ENCODE results near the gene CCNT2.
"Not testable (repeated sequence)": the region's sequence is repeated elsewhere in the genome, so short reads cannot be mapped to it uniquely, and the experiment has no call there.

The CCNT2 gene

DNA sequence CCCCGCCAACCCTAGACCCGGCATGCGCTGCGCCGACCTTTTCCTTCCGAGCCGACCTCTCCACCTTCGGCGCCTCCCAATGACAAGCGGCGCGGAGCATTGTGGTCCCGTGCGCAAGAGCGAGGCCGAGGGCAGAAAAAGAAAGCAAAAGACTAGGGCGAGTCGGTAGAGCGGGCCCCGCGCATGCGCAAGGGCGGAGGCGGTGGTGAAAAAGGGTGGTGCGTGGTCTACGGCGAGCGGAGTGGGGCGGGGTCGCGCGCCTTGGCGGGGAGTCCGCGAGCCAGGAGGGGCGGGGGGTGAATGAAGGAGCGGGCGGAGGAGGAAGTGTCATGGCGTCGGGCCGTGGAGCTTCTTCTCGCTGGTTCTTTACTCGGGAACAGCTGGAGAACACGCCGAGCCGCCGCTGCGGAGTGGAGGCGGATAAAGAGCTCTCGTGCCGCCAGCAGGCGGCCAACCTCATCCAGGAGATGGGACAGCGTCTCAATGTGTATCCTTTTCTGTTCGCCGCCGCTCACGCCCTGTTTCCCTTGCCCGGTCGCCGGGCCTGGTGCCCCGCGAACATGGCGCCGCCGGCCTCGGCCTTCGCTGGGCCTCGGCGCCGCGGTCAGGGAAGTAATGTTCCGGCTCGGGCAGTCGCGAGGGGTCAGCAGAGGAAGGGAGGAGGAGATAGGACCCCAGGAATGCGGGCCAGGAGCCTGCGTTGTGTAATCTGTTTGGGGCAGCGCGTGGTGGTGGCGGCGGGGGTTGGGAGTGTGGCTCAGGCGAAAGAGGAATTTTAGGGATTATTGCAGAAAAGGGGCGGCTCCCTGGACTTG lies at the start of gene CCNT2:
TSS of gene CCNT2 (plus strand) at position 297 of the 815 bp plus-strand sequence. CDS start at position 330, 33 bp downstream.
- DNase-seq, result peak; percentile 99

DNA sequence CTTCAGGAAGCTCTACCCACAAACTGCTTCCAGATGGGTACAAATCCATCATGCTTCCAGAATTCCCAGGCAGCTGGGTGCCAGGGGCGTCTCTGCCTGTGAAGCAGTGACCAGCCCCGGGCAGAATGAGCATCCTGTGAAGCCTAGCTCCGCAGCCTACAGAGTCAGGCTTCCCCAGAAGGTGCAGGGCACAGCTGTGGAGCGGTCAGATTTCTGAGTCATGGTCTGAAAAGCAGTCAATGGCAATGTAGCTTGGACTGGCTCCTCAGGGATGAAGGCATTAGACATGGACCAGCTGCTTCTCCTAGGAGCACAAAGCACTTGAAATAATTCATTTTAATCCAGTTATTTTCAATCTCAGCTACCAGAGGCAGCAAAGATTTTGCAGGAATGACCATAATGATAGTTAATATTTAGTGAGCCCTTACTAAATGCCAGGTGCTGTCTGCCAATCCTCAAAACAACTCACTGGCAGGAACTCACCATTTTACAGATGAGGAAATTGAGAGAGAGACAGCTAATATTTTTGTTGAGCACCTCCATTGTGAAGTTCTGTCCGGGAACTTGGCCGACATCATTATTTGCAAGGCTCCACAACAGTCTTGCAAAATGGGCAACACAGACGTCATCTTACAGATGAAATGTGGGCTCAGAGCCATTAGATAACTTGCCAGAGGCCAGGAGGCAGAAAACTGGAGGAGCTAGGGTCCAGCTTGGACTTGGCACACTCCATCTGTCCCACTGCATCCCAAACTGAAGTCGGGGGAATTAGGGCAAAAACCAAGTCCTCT lies 48.5 kb upstream of the CCNT2 start:
- DNase-seq, result peak; percentile 69

DNA sequence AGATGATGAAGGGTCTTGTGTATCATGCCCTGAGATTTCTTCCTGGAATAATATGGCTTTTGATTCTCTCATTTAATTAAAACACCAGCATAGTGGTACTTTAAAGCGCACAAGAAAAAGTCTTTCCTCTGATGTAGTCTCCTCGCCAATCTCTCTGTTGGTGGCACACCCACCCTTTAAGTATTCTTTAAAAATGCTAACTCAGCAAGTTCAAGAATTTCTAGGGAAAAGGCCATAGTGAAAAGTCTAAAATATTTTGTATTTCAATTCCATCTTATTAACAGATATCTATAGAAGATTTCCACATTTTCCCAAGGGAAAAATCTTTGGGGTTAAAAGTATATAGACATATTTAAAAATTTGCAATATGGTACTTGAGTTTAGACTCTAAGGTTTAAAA lies 45.5 kb upstream of the CCNT2 start:
- no peak for DNase-seq

DNA sequence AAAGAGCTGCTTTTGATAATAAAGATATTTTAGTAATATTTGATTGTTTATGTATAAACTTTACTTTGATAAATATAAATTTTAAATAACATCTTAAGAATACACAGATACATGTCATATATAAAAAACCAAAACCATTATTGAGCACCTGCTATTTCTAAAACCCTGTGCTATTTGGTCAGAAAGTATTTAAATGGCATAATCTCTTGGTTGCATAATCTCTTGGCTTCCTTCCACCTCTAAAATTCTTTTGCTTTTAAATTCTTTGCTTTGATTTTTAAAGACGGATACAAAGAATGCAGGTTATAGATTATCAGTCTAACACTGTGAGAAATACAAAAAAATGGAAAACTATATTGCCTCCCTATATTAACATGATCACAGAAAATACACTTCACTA lies 43.3 kb upstream of the CCNT2 start:
- no peak for DNase-seq

DNA sequence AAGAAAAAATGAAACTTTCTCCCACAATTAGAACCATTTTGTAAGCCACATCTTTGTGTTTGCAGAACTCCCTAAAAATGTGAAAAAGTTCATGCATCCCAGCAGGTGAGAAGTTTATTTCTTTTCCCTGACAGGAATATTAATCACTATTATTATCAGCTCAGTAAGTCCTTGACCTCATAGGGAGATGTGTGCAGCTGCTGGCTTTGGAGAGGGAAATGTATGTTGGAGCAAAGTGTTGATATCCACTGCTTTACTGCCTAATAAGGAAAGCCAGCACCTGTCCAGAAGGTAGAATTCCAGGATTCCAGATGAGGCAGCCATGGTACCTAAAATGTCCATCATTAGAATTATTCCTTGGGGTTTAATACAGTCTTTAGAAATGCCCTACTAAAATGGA lies 35.8 kb upstream of the CCNT2 start:
- no peak for DNase-seq

DNA sequence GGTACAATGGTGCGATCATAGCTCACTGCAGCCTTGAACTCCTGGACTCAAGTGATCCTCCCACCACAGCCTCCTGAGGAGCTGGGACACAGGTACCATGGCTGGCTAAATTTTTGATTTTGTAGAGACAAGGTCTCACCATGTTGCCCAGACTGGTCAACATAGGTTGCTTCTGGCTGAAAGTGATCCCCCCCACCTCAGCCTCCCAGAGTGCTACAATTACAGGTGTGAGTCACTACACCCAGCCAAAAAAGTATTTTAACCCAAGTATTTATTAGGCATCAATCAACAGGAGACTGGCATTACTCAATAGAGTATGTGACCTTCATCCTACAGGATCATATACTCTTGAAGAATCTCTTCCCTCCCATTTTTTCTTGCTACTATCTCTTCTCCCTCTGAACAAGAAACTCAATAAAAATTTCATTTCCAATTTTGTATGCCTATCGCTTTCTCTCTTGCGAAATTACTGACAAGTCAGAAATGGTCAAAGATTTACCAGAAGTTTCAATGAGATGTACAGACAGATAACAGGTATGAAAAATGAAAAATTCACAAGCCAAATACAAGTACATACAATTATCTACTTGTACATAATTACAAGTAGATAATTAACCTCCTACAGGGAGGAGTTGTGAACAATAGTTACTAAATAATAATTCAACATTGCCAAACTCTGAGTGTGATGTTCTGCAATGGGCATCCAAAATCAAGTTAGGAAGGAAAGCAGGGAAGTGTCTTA lies 34.9 kb upstream of the CCNT2 start:
- DNase-seq, result no peak

DNA sequence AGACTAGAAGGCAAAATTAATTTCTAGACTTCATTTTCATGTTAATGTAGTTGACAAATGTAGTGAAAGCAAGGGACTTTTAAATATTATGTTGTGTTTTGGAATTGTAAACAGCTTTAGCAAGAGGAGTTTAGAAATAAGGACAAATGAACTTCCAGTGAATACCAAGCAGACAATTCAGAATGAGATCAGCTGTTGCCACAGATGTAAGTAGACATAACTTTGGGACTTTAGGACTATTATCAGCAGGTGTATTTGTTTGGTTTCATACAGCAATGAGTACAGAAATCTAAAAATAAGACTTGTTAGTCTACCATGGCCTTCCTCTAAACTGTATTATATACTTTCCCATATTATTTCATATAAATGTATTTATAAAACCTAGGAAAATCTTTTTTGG lies 34.2 kb upstream of the CCNT2 start:
- no peak for DNase-seq

DNA sequence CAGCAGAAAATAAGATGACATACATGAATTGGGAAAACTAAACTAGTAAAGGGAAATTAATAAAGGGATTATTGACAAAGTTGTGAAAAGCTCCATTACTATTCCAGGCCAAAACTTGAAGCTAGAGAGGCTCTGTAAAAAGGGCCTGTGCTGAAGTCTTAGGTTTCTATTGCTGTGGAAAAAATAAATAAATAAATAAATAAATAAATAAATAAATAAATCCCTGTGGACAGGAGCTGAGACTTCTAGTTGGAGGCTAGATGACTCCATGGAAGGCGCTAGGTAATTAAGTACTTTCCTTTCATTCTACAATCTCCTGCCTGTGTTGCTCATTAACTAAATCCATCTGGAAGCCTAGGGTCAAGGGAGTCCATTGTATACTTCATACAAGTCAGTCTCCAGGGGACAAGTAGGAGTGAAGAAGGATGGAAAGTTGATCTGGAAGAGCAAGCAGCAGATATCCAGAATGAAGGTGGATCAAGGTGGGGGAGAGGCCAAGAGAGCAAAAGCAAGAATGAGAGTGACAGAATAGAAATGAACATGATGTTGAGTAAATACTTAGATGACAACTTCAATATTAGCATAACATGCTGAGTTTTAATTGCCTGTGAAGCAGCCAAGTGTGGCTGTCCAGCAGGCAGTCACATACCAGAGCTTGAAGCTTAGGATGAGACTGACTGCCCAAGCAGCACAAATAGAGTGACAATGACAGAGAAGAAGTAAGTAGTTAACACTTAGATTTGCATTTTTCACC lies 26.2 kb upstream of the CCNT2 start:
- DNase-seq, result peak; percentile 14

DNA sequence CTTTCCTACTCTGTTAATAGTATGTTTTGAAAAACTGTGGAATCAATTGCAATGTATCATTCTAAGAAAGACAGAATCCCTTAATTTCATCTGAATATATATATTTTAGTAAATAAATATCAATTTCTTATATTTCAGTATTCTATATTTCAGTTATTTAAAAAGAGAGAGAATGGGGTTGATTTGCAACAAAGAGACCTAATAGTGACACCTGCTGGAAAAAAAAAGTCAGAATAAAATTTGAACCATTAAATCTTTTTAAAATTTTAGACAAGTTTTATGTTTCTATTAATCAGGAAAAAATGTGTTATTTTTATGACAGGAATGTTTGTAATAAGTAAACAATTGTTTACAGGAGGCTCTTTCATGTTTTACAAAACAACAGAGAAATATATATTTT lies 20.7 kb upstream of the CCNT2 start:
- DNase-seq, result peak; percentile 7

DNA sequence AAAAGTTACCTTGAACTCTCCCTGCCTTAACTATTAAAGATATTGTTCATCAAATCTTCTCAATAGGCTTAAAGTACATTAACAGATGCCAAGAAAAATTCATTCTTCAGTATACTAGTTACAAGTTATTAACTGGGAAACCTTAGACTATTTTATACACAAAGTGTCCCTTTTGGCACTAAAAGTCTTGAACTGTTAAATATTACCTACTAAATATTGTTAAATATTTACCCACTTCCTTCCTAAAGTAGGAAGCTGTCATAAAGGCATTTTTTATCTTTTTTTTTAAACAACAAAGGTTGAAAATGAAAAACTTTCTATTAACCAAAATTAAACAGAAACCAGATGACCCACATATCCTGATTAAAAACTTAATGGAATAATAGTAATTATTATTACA lies 19.4 kb upstream of the CCNT2 start:
- DNase-seq, result no peak

DNA sequence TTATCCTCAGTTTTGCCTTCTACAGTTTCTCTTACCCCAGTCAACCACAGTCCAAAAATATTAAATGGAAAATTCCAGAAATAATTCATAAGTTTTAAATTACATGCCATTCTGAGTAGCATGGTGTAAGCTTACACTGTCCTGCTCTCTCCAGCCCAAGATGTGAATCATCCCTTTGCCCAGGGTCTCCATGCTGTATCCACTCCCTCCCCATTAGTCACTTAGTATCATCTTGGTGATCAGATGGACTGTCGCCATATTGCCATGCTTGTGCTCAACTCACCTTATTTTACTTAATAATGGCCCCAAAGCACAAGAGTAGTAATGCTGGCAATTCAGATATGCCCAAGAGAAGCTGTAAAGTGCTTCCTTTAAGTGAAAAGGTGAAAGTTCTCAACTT lies 18.5 kb upstream of the CCNT2 start:
- no peak for DNase-seq

DNA sequence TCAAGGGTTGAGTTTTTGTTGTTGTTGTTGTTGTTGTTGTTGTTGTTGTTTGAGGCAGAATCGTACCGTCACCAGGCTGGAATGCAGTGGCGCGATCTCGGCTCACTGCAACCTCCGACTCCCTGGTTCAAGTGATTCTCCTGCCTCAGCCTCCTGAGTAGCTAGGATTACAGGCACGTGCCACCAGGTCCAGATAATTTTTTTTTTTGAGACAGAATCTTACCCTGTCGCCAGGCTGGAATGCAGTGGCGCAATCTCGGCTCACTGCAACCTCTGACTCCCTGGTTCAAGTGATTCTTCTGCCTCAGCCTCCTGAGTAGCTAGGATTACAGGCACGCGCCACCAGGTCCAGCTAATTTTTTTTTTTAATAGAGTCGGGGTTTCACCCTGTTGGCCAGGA lies 14.9 kb upstream of the CCNT2 start:
- DNase-seq, result not testable (repeated sequence)

DNA sequence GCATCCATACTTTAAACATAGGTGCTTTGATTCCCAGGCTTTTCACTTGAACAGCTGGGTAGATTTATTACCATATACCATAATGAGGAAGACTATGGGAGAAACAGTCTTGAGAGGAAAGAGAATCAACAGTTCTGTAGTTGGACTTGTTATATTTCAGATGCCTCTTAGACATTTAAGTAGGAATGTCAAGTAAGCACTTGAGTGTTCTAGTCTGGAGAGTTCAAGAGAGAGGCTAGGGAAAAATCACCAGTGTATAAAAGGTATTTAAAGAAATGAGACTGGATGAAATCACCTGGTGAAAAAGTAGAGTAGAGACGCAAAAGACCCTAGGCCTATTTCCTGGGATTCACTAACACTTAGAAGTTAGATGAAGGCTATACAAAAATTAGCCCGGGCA lies 13.5 kb upstream of the CCNT2 start:
- no peak for DNase-seq

DNA sequence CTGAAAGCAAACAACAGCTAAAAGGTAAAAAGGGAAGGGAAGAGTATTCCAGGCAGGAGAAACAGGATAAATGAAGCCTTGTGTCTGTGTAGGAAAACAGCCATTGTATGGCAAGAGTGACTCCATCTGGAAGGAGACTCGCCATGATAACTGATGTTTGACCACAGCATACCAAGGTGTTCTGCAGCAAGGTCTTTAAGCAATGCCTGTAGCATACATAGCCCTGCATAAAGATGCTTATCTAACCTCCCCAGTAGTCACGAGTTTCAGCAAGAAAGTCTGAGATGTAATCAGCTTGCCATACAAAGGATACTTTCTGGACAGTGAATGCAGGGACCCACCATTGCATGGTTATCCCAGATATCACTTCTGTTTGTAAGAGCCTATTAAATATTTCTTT lies 11.9 kb upstream of the CCNT2 start:
- no peak for DNase-seq

DNA sequence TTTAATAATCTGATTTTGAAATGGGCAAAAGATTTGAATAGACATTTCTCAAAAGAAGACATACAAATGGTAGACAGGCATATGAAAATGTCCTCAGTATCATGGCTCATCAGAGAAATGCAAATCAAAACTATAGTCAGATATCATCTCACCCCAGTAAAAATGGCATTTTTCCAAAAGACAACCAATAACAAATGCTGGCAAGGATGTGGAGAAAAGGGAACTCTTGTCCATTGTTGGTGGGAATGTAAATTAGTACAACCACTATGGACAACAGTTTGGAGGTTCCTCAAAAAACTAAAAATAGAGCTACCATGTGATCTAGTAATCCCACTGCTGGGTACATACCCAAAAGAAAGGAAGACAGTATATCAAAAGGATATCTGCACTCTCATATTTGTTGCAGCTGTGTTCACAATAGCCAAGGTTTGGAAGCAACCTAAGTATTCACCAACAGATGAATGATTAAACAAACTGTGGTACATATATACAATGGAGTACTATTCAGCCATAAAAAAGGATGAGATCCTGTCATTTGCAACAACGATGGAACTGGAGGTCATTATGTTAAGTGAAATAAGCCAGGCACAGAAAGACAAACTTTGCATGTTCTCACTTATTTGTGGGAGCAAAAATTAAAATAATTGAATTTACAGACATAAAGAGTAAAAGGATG lies 11.0 kb upstream of the CCNT2 start:
- not testable (repeated sequence) for DNase-seq

DNA sequence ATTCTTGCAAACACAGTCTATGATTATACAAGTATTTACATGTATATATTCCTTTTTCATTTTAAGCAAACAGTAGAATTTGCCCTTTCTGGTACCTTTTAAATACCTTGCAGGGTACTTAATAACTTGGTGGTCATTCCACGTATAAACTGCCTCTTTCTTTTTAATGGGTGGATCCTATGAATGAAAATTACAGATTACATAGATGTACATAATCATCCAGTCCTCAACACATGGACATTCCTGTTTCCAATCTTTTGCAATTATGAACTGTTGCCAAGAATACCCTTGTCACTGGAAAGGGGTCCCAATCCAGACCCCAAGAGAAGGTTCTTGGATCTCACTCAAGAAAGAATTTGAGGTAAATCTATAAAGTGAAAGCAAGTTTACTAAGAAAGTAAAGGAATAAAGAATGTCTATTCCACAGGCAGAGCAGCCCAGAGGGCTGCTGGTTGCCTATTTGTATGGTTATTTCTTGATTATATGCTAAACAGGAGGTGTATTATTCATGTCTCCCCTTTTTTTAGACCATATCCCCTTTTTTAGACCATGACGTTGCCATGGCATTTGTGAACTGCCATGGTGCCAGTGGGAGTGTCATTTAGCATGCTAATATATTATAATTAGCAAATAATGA lies 7.7 kb upstream of the CCNT2 start:
- no peak for DNase-seq

DNA sequence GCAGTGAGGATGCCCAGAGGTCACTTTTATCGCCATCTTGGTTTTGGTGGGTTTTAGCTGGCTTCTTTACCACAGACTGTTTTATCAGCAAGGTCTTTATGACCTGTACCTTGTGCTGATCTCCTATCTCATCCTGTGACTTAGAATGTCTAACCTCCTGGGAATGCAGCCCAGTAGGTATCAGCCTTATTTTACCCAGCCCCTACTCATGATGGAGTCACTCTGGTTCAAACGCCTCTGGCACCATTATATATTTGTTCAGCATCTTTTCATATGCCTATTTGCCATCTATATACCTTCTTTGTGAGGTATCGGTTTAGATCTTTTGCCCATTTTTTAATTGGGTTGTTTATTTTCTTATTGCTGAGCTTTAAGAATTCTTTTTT lies 7.2 kb upstream of the CCNT2 start:
- no peak for DNase-seq

DNA sequence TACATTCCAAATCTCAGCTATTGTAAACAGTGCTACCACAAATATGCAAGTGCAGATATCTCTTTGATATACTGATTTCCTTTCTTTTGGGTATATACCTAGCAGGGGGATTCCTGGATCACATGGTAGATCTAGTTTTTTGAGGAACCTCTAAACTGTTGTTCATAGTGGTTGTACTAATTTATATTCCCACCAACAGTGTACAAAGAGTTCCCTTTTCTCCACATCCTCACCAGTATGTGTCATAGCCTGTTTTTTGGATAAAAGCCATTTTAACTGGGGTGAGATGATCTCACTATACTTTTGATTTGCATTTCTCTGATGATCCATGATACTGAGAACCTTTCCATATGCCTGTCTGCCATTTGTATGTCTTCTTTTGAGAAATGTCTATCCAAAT lies 6.3 kb upstream of the CCNT2 start:
- no peak for DNase-seq

DNA sequence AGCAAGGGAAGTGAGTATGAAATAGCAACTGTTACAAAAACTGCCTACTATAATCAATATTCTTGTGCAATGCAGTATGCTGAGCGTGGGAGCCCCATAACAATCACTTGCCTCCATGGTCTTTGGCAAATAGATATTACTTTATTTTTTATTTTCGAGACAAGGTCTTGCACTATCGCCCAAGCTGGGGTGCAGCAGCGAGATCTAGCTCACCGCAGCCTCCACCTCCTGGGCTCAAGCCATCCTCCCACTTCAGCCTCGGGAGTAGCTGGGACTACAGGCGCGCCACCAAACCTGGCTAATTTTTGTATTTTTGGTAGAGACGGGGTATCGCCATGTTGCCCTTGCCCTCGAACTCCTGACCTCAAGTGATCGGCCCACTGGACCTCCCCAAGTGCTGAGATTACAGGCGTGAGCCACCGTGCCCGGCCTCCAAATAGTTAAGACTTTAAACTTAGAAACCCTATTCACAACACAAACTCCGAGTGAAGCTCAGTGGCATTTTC lies 1.2 kb upstream of the CCNT2 start:
- DNase-seq, result no peak

DNA sequence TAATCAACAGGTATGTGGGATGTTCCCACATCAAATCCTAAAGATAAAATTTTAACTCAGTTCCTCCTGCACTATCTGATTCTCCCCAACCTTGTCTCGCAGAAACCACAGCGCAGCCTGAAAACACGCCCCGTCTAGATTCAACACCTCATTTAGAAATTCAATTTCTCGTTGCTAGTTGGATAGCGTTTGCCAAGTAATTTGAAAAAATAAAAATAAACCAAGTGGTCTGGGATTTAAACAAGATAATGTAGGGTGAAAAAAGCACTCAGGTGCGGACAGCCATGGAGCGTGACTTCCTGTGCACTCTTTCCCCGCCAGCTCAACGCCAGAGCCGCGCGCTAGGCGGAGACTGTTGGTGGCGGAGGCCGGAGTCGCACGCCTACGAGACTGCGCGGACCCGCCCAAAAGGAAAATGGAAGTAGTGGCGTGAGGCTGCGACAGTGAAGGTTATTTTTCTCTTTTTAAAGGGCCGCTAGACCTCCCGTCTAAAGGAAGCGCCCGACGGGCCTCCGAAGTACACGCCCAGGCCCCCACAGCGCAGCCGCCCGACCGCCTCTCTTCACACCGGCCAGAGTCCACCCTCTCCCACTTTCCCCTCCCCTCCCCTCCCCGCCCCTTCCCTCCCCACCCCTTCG lies 615 bp upstream of the CCNT2 start:
- no peak for DNase-seq

Data from NCI-H82 (cell line).